Effector memory CD4-positive, alpha-beta T cell (primary cell): Measurements from ENCODE around the gene ATF4.

ENCODE experiments used
- DNase-seq, 3 donors: peaks; one replicate each; pipeline ENCODE4 v3.0.0-alpha.2; 2020
- H3K27ac ChIP-seq: 2 replicates; pipeline ENCODE4 v1.7.0; 2013; ENCODE audit warnings: mild to moderate bottlenecking, low read length, moderate library complexity; ENCODE audit not compliant: insufficient read depth, poor library complexity, severe bottlenecking
- H3K27me3 ChIP-seq: replicated peaks from 2 replicates; pipeline ENCODE4 v1.7.0; 2013; ENCODE audit warnings: mild to moderate bottlenecking, low read length; ENCODE audit not compliant: insufficient read depth, control insufficient read depth, poor library complexity, severe bottlenecking
- H3K36me3 ChIP-seq: 2 replicates; pipeline ENCODE4 v1.7.0; 2013; ENCODE audit warnings: mild to moderate bottlenecking, low read length, moderate library complexity; ENCODE audit not compliant: control insufficient read depth, insufficient read depth
- H3K4me1 ChIP-seq: 2 replicates; pipeline ENCODE4 v1.7.0; 2013; ENCODE audit warnings: low read length, mild to moderate bottlenecking; ENCODE audit not compliant: control insufficient read depth, insufficient read depth, poor library complexity, severe bottlenecking
- H3K4me3 ChIP-seq: 2 replicates; pipeline ENCODE4 v1.7.0; 2013; ENCODE audit warnings: low read length, low read depth, mild to moderate bottlenecking; ENCODE audit not compliant: insufficient read depth, poor library complexity, severe bottlenecking
- H3K9me3 ChIP-seq: 2 replicates; pipeline ENCODE4 v1.7.0; 2013; ENCODE audit warnings: mild to moderate bottlenecking, low read length, moderate library complexity; ENCODE audit not compliant: control insufficient read depth

The ATF4 gene

DNA sequence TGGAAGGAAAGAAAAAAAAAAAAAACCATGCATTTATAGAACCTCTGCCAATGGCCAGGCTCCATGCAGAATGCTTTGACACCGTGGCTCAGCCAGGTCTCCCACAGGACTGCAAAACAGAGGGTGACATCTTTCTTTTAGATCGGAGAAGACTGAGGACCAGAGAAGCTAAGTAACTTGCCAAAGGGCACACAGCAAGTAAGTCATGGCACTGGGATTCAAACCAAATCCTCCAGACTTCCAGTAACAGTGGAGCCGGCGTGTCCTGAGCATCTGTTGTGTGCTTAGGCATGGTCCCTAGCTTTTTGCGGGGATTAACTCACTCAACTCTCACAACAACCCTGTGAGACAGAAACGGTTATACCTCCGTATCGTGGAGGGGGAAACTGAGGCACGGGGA is 42.8 kb upstream of the ATF4 start:
- Histone ChIP-seq H3K36me3 (no peaks in the 10 kb centered on the region), H3K4me3 (no peak overlapping the region), H3K9me3 (no peaks in the 10 kb centered on the region), H3K4me1 (peaks cover under 1% of the 10 kb centered on the region), H3K27me3 (no peaks in the 10 kb centered on the region), H3K27ac (no peak overlapping the region)
- no peak for DNase-seq

GRCh38 chr22:39478441-39478850 is 41.9 kb upstream of the ATF4 start:
- no peaks in the 10 kb centered on the region for H3K4me1 ChIP-seq
- H3K27me3 ChIP-seq, result no peaks in the 10 kb centered on the region
- DNase-seq, result no peak
- no peak overlapping the region for H3K27ac ChIP-seq
- no peaks in the 10 kb centered on the region for H3K9me3 ChIP-seq
- no peaks in the 10 kb centered on the region for H3K36me3 ChIP-seq
- H3K4me3 ChIP-seq, result no peak overlapping the region

DNA sequence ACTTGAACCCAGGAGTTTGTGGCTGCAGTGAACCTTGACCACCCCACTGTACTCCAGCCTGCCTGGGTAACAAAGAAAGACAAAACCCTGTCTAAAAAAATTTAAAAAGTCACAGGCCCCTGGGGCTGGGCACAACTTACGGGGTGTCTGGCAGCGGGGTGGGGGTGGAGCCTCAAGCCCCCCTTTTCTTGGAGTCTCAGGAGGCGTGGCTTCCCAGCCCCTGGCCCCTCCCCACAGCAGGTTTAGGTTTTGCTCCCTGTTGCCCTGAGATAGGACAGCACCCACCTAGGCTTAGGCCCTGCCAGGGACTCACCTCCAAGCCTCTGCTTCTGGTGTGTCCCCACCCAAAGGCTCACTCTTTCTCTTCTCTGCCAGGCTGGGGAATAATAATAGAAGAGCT is 41.1 kb upstream of the ATF4 start:
- Histone ChIP-seq H3K4me1 (no peaks in the 10 kb centered on the region), H3K9me3 (no peaks in the 10 kb centered on the region), H3K27me3 (no peaks in the 10 kb centered on the region), H3K27ac (no peak overlapping the region), H3K4me3 (no peak overlapping the region), H3K36me3 (no peaks in the 10 kb centered on the region)
- DNase-seq, result no peak

DNA sequence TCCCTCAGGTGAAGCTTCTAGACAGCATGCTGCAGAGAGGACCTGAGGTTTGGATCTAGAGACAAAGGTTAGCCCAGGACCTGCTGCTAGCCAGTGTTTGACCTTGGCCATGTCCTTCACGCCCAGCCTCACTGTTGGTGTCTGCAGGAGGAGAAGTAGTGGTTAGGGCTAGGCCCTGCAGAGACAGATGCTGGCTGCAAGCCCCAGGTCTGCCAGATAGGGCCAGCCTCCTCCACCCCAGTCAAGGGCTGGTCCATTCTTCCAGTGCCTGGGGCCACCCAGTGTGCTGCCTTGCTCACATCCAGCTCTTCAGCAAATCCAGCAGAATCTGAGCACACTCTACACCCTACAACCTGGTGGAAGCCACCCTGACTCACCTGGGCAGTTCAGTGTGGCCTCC is 39.8 kb upstream of the ATF4 start:
- H3K36me3 ChIP-seq, result no peaks in the 10 kb centered on the region
- H3K4me1 ChIP-seq, result no peaks in the 10 kb centered on the region
- no peaks in the 10 kb centered on the region for H3K27me3 ChIP-seq

GRCh38 chr22:39481054-39481453 is 39.3 kb upstream of the ATF4 start:
- H3K36me3 ChIP-seq, result no peaks in the 10 kb centered on the region
- H3K4me1 ChIP-seq, result no peaks in the 10 kb centered on the region
- H3K27ac ChIP-seq, result no peak overlapping the region
- H3K4me3 ChIP-seq, result no peak overlapping the region
- H3K9me3 ChIP-seq, result no peaks in the 10 kb centered on the region
- no peaks in the 10 kb centered on the region for H3K27me3 ChIP-seq
- no peak for DNase-seq

More for the DNA sequence above, 39.8 kb upstream of the ATF4 start:
- H3K27ac ChIP-seq, result no peak overlapping the region
- no peaks in the 10 kb centered on the region for H3K9me3 ChIP-seq
- no peak for DNase-seq
- H3K4me3 ChIP-seq, result no peak overlapping the region

DNA sequence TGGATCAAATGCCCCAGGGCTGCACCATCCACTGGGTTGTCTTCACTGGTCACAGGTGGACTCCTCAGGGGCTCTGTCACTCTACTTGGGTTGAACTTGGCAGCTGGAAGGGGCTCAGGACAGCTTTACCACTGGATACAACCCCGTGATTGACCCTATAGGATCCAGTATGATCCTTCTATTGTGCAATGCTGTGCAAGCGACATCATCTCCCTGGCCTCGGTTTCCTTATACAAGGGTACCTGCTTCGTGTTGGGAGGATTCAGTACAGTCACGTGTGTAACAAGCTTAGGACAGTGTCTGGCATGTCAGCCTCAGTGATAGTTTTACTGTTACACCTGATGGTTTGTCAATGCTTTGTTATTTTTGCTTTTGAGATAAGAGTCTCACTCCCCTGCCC is 38.8 kb upstream of the ATF4 start:
- no peak overlapping the region for H3K27ac ChIP-seq
- H3K9me3 ChIP-seq, result no peaks in the 10 kb centered on the region
- H3K27me3 ChIP-seq, result no peaks in the 10 kb centered on the region
- no peak overlapping the region for H3K4me3 ChIP-seq
- no peaks in the 10 kb centered on the region for H3K4me1 ChIP-seq
- no peak for DNase-seq
- no peaks in the 10 kb centered on the region for H3K36me3 ChIP-seq

DNA sequence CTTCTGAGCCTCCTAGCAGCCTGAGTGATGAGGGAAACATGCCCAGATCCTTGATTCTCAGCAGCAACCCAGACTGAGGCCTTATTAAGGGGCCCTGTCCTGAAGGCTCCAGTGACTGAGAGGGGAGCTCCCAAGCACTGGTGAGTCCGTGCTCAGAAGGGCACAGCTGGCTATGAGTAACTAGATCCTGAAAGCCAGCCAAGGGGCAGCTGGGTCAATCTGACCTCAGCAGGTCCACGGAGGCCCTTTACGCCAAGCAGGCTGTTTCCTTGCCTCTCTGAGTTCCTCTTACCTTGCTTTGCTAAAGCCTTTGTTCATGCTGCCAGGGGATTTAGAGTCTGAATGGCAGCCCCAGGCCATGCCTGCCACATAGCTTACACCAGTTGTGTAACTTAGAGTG is 37.6 kb upstream of the ATF4 start:
- Histone ChIP-seq H3K9me3 (no peaks in the 10 kb centered on the region), H3K4me3 (no peak overlapping the region), H3K27ac (no peak overlapping the region), H3K4me1 (no peaks in the 10 kb centered on the region), H3K36me3 (no peaks in the 10 kb centered on the region), H3K27me3 (no peaks in the 10 kb centered on the region)
- no peak for DNase-seq

DNA sequence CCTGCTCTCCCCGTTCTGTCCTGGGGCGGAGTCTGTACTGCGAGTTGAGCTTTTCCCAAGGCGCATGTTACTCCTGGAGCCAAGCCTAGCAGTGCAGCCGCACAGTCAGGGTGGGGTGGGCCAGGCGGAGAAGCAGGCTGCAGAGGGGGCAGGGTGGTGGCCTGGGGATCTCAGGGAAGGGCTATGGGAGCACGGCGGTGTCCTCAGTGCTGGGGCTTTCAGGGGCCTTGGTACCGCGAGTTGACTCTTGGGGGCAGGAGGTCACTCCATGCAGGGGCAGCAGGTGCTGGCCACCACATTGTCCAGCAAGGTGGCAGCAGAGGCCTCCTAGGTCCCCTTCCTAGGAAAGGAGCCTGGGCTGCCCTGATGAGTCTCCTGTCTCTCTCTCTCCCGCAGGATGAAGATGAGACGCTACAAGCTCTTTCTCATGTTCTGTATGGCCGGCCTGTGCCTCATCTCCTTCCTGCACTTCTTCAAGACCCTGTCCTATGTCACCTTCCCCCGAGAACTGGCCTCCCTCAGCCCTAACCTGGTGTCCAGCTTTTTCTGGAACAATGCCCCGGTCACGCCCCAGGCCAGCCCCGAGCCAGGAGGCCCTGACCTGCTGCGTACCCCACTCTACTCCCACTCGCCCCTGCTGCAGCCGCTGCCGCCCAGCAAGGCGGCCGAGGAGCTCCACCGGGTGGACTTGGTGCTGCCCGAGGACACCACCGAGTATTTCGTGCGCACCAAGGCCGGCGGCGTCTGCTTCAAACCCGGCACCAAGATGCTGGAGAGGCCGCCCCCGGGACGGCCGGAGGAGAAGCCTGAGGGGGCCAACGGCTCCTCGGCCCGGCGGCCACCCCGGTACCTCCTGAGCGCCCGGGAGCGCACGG is 33.2 kb upstream of the ATF4 start:
- no peaks in the 10 kb centered on the region for H3K36me3 ChIP-seq
- H3K9me3 ChIP-seq, result no peaks in the 10 kb centered on the region
- H3K4me3 ChIP-seq, result no peak overlapping the region
- DNase-seq, result no peak
- no peaks in the 10 kb centered on the region for H3K4me1 ChIP-seq
- H3K27ac ChIP-seq, result no peak overlapping the region
- no peaks in the 10 kb centered on the region for H3K27me3 ChIP-seq

DNA sequence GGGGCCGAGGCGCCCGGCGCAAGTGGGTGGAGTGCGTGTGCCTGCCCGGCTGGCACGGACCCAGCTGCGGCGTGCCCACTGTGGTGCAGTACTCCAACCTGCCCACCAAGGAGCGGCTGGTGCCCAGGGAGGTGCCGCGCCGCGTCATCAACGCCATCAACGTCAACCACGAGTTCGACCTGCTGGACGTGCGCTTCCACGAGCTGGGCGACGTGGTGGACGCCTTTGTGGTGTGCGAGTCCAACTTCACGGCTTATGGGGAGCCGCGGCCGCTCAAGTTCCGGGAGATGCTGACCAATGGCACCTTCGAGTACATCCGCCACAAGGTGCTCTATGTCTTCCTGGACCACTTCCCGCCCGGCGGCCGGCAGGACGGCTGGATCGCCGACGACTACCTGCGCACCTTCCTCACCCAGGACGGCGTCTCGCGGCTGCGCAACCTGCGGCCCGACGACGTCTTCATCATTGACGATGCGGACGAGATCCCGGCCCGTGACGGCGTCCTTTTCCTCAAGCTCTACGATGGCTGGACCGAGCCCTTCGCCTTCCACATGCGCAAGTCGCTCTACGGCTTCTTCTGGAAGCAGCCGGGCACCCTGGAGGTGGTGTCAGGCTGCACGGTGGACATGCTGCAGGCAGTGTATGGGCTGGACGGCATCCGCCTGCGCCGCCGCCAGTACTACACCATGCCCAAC is 32.4 kb upstream of the ATF4 start:
- Histone ChIP-seq H3K4me1 (no peaks in the 10 kb centered on the region), H3K4me3 (no peak overlapping the region), H3K36me3 (no peaks in the 10 kb centered on the region), H3K9me3 (no peaks in the 10 kb centered on the region), H3K27ac (no peak overlapping the region), H3K27me3 (no peaks in the 10 kb centered on the region)
- no peak for DNase-seq

DNA sequence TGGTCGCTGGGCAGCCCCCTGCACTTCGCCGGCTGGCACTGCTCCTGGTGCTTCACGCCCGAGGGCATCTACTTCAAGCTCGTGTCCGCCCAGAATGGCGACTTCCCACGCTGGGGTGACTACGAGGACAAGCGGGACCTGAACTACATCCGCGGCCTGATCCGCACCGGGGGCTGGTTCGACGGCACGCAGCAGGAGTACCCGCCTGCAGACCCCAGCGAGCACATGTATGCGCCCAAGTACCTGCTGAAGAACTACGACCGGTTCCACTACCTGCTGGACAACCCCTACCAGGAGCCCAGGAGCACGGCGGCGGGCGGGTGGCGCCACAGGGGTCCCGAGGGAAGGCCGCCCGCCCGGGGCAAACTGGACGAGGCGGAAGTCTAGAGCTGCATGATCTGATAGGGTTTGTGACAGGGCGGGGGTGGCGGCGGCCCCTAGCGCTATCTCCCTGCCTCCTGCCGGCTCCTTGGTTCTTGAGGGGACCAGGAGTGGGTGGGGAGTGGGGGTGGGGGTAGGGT is 31.7 kb upstream of the ATF4 start:
- DNase-seq, result no peak
- H3K4me1 ChIP-seq, result no peaks in the 10 kb centered on the region
- no peaks in the 10 kb centered on the region for H3K9me3 ChIP-seq
- no peaks in the 10 kb centered on the region for H3K36me3 ChIP-seq
- H3K4me3 ChIP-seq, result no peak overlapping the region
- no peaks in the 10 kb centered on the region for H3K27me3 ChIP-seq
- no peak overlapping the region for H3K27ac ChIP-seq
